NCI-H1930 (cell line): ENCODE data around the gene NOP16.
A peak's percentile ranks its signal among the peaks of the same experiment; 100 is the strongest.

ENCODE experiments used
- DNase-seq, 2 experiments: peaks; one replicate each; lab custom pipeline; 2025; lab: John Stamatoyannopoulos, UW

NOP16 gene

GRCh38 chr5:176384991-176385390 lies 3.4 kb downstream of the NOP16 start:
- DNase-seq = no peak

GRCh38 chr5:176384366-176384930 lies 4.0 kb downstream of the NOP16 start:
- no peak for DNase-seq

DNA sequence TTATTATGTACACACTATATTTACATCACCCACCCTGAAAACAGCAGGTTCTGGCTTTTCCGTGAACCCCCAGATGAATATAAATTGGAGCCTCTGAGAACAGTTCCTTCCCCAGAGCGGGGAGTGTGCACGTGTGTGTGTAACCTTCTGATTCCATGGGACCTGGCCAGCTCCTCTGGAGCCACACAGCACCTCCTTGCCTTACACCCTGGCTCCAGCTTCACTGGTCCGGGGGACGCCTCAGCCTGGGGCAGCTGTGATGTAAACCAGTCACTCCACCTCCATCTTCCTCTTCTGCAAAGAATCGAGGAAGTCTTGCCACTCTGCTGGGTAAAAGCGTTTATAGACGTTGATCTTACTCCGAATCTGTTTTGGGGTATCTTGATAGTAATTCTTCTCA lies 4.4 kb downstream of the NOP16 start:
- no peak for DNase-seq

DNA sequence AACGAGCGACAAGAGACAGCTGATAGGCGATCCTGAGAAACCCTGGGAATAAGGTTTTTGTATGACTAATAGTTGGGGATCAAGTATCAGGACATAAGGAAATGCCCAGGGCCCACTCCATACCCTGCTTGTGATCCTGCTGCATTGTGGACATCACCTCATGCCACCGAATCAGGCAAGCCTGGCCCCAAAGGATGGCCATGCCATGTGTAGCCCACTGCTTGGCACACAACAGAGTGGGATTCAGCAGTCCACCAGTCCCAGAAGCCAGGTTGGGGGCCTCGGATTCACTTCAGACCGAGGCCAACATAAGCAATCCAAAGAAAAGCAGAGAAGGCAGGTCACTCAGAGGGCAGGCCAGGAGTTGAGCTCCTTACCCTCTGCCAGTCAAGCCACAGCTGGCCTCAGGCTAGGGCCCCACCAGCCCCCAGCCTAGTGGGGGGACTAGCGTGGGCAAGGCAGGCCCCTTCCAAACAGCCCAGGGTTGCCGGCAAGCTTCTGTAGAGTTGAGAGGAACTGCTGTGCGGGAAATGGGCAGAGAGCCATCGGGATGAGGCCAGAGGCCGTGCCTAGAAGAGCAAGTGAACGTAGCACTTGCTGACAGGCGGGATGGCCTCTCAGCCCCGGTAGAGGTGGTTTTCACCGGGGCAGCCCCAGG lies 5.0 kb downstream of the NOP16 start:
- no peak for DNase-seq

DNA sequence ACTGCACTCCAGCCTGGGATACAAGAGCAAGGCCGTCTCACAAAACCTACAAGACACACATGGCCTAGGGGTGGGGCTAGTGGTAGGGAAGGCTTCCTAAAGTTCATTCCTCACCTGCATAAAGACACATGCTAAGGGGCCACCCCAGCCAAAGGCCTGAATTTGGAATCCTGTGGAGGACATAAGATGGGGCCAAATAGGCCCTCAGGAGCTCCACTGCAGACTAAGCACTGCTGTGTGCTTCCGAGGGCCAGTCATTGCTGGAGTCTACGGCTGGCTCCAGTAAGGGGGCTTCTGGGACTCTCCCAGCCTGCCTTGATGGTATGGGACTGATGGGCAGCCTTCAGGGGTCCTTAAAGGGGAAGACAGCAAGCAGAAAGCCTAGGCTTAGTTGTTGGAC lies 5.7 kb downstream of the NOP16 start:
- DNase-seq = no peak

DNA sequence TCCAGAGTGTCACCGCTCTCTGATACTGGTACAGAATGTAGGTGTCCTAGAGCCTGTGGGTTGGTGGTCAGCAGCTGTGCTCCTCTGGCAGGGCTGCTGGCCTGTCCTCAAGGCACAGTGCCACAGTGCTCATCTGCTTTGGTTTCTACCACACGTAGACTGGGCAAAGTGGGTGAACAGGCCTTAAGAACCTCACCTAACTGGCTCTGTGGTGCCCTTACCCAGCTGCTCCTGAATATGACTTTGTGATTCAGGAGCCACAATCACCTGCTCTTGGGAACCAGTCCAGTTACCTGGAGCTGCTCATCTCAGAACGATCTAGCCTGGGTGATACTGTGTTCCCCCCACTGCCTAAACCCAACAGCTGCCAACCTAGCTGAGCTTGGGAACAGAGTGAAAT lies 6.4 kb downstream of the NOP16 start:
- no peak for DNase-seq

- no peak for DNase-seq
Measured at GRCh38 chr5:176381423-176381822, 7.0 kb downstream of the NOP16 start.

DNA sequence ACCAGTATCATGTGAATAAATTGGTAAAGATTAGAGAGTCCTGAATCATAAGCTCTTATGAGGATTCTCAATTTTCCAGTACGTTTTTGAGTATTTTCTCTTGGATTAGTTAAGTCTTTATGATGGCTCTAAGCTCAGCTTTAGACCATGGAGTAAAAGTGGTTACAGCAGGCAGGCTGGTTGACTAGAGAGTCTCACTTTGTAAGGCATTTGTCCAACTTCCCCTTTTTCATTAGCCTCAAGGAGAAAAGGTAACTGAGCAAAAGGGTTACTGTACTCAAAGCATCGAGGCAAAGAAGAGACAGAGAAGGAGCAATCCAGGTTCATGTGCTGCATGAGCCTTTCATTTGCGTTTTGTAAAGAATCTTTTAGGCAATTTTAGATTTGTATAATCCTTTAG lies 8.5 kb downstream of the NOP16 start:
- DNase-seq = no peak

- no peak for DNase-seq
Measured at GRCh38 chr5:176373100-176373818, 15.1 kb downstream of the NOP16 start.

- no peak for DNase-seq
Measured at GRCh38 chr5:176371621-176372539, 16.5 kb downstream of the NOP16 start.

DNA sequence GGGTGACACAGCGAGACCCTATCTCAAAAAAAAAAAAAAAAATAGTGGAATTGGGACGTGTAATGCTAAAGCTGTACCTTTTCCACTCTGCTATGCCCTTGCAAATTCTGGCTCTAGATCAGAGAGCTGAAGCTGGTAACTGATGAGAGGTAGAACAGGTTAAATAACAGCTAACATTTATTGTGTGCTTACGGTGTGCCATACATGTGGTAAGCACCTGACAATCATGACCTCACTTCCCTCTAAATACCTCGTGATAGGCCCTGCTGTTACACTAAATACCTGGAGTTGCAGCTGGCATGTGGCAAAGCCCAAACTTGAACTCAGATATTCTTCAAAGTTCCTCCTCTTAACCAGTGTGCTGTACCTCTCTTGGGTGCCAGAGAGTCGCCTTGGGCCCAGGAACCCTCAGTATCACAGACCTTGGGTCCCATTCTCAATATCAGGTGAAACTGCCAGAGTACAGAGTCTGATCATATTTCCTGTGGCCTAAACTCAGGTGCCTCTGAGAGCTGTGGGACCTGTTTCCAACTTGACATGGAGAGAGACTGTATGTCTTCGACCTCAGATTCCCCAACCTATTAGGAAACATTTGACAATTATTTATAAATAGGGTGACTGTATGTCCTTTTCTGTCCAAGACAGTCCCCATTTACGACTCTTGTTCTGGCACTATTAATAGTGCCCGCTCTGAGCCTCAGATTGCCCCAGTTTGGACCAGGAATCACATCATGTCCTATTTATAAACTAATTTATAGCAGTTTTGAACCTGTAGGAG lies 18.3 kb downstream of the NOP16 start:
- no peak for DNase-seq

GRCh38 chr5:176368726-176369125 lies 19.7 kb downstream of the NOP16 start:
- no peak for DNase-seq

GRCh38 chr5:176366232-176366894 lies 22.0 kb downstream of the NOP16 start:
- DNase-seq = no peak

DNA sequence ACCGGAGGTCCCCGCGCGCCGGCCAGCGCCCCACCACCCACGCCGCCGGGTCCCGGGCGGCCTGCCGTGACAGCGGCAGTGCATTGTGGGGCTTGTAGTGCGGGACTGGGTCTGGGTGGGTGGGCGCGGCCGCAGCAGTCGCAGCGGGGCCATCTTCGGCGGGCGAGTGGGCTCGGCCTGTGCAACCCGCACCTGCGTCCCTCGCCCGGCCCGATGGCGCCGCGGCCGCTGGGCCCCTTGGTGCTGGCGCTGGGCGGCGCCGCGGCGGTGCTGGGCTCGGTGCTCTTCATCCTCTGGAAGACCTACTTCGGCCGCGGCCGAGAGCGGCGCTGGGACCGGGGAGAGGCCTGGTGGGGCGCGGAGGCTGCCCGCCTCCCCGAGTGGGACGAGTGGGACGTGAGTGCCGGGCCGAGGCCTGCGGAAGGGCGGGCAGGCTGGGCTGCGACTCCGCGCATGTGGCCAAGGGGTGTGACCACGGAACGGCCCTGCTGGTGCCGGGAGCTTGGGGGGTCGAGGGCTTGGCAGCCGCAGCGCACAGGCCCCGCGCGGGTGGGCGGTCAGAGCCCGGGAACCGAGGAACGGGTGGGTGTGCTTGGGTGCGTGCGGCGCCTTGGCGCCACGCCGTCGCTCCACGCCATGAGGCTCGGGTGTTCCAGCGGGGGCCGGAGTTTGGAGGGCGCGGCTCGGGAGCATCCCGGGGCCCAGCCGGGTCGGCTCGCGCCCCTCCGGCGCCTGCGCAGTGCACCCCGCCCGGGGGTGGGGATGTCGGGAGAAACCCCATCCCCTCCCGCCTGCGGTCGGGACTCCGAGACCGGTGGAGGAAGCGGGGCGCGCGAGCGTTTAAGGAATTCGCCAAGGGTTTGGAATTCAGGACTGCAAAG lies 22.8 kb downstream of the NOP16 start, which contains the start of gene ARL10:
Gene ARL10, plus strand, starts transcription at position 137 of the 881 bp plus-strand sequence. Its CDS starts 77 bp downstream, at position 214.
- DNase-seq = no peak

GRCh38 chr5:176364765-176365350 lies 23.5 kb downstream of the NOP16 start:
- DNase-seq = no peak

DNA sequence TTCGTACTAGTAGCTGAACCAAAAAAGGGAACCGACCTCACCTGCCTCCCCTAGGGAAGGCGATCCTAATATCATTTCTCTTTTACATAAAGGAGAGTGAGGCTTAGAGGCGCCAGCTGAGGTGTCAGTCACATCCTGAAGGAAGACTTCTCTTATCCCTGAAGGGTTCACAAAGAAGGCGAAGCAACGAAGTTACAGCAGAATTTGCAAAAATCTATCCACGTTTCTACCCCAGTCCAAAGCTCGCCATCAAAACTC lies 26.2 kb downstream of the NOP16 start:
- DNase-seq = no peak

- peak; percentile 58 to 82 for DNase-seq
Measured at GRCh38 chr5:176361437-176362232, 26.8 kb downstream of the NOP16 start, which contains the start of gene KIAA1191. Gene KIAA1191 (minus strand): TSS chr5:176361764. CDS start chr5:176359508, 2,256 bp downstream.

GRCh38 chr5:176360894-176361436 lies 27.4 kb downstream of the NOP16 start:
- no peak for DNase-seq

DNA sequence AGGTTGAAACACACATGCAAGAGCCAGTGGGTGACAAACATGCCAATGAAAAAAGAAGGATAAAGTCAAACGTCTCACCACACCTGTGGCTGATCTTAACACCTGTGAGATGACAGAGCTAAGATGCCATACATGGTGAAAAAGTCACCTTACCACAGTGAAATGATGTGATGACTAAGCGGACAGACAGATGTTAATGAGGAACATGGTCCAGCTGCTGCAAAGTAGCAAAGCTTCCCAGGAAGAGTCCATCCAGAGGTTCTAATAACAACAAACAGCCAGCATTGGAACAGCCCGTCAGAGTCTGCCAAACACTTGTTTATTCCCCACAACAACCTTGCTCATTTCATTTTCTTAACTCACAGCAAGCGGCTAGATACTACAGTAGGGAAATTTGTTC lies 28.7 kb downstream of the NOP16 start:
- no peak for DNase-seq
